ENCODE results near the gene NDUFS1. TPM values are rescaled to one million over a fixed set of nuclear protein-coding genes. Genes with fewer than 3 reads are reported as not detected.

The NDUFS1 gene
- total and polyA plus RNA-seq, 2 of the 4 experiments (the other 2 are of a cell fraction), result 72.1 to 118 TPM

- TF ChIP-seq, protein P1, sequence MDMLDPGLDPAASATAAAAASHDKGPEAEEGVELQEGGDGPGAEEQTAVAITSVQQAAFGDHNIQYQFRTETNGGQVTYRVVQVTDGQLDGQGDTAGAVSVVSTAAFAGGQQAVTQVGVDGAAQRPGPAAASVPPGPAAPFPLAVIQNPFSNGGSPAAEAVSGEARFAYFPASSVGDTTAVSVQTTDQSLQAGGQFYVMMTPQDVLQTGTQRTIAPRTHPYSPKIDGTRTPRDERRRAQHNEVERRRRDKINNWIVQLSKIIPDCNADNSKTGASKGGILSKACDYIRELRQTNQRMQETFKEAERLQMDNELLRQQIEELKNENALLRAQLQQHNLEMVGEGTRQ (IDR thresholded peaks at IDR 0.05; ENCODE audit: low read depth, low read length), result no peak
These were observed 34.6 kb upstream of the NDUFS1 start (continued) for GRCh38 chr2:206193671-206194357.

GRCh38 chr2:206192157-206192556 lies 32.9 kb upstream of the NDUFS1 start:
- intact Hi-C loops (cut with micrococcal nuclease), result no loop called here
- DNase-seq (no peak), ATAC-seq (ENCODE audit: low read depth) (no peak)
- no peak overlapping the region for H2BK15ac ChIP-seq (ENCODE audit: low read depth, low read length)
- no peaks in the 10 kb centered on the region for H3K4me1 ChIP-seq (ENCODE audit: control insufficient read depth, insufficient read depth, low read length)
- H3K9me3 ChIP-seq (ENCODE audit: control insufficient read depth, insufficient read depth, low read length), result no peaks in the 10 kb centered on the region
- H2BK120ac ChIP-seq (ENCODE audit: low read depth, low read length), result no peak overlapping the region
- H2AK9ac ChIP-seq (replicated peaks; ENCODE audit: low read depth, low read length, poor library complexity), result no peak overlapping the region
- ChIA-PET CTCF (no interaction called here), POLR2A (ENCODE audit: unreplicated experiment) (no interaction called here)
- no TSS peak for BruUV-seq (replicated peaks)
- no peak overlapping the region for H2AFZ ChIP-seq (replicated peaks; ENCODE audit: low read length, poor library complexity)
- H3K36me3 ChIP-seq (ENCODE audit: control insufficient read depth, insufficient read depth, low read length), result no peaks in the 10 kb centered on the region
- no peak overlapping the region for H3K23ac ChIP-seq (ENCODE audit: low read depth, low read length)
- no peak overlapping the region for H4K5ac ChIP-seq (ENCODE audit: low read depth, low read length)
- no peaks in the 10 kb centered on the region for H3K9me1 ChIP-seq (ENCODE audit: insufficient read depth, low read length)
- H4K8ac ChIP-seq (ENCODE audit: low read depth in 2 of 2, low read length in 2 of 2), result no peak overlapping the region
- H3K27ac ChIP-seq (ENCODE audit: insufficient read depth, low read length), result no peak overlapping the region
- no peak overlapping the region for H4K91ac ChIP-seq (ENCODE audit: insufficient read depth, low read depth, low read length)
- no peaks in the 10 kb centered on the region for H3K27me3 ChIP-seq (ENCODE audit: control insufficient read depth, insufficient read depth, low read length)
- H3K4me3 ChIP-seq (ENCODE audit: insufficient read depth, low read depth, low read length), result no peak overlapping the region
- H4K20me1 ChIP-seq (ENCODE audit: insufficient read depth, low read length), result no peaks in the 10 kb centered on the region
- H3K4ac ChIP-seq (ENCODE audit: low read depth, low read length), result no peak overlapping the region
- H3K56ac ChIP-seq (ENCODE audit: extremely low read depth, insufficient read depth, low read length), result no peak overlapping the region
- no CpG with 5 or more reads among the region's 3 CpGs for WGBS, 2 experiments (ENCODE audit: extremely low coverage in 2 of 2, insufficient read length in 1 of 2)
- no peak overlapping the region for H3K9ac ChIP-seq (ENCODE audit: low read depth, low read length)
- no peak overlapping the region for H3K14ac ChIP-seq (replicated peaks; ENCODE audit: low read depth, low read length)
- no peak overlapping the region for H2AK5ac ChIP-seq (ENCODE audit: low read depth, low read length)
- H3K79me1 ChIP-seq (ENCODE audit: low read depth in 1 of 2, low read length in 2 of 2), result no peaks in the 10 kb centered on the region
- no peak overlapping the region for H2BK5ac ChIP-seq (ENCODE audit: low read depth, low read length, poor library complexity, severe bottlenecking)
- H2BK20ac ChIP-seq (ENCODE audit: low read depth, low read length), result no peak overlapping the region
- H3K4me2 ChIP-seq (ENCODE audit: low read depth, low read length), result no peak overlapping the region
- H3K18ac ChIP-seq (ENCODE audit: low read depth, low read length), result no peak overlapping the region
- in situ Hi-C loops (cut with MboI; ENCODE audit: low sequenced_read_pairs), result no loop called here
- dilution Hi-C loops (cut with HindIII; ENCODE audit: low sequenced_read_pairs, unreplicated experiment), result no loop called here
- TF ChIP-seq RFX5 (IDR thresholded peaks at IDR 0.05; ENCODE audit: low read depth, low read length), result no peak
- TF ChIP-seq MAZ (IDR thresholded peaks at IDR 0.05; ENCODE audit: borderline replicate concordance, low read depth, low read length), result no peak
- TF ChIP-seq MXI1 (IDR thresholded peaks at IDR 0.05; ENCODE audit: borderline replicate concordance, low read depth, low read length), result no peak
- TF ChIP-seq ELK1 (IDR thresholded peaks at IDR 0.05; ENCODE audit: borderline replicate concordance, low read depth, low read length), result no peak
- TF ChIP-seq MAFK (IDR thresholded peaks at IDR 0.05; ENCODE audit: low read depth, low read length), result no peak
- TF ChIP-seq NFE2L2 (IDR thresholded peaks at IDR 0.05; ENCODE audit: low read depth, low read length), result no peak
- no peak for TF ChIP-seq BHLHE40 (IDR thresholded peaks at IDR 0.05; ENCODE audit: low read depth, low read length)
- TF ChIP-seq CEBPB (IDR thresholded peaks at IDR 0.05; ENCODE audit: low read depth, low read length), result no peak
- no peak for TF ChIP-seq SMC3 (IDR thresholded peaks at IDR 0.05; ENCODE audit: low read depth, low read length)
- TF ChIP-seq CHD1 (IDR thresholded peaks at IDR 0.05; ENCODE audit: low read depth, low read length), result no peak
- TF ChIP-seq, protein P1 (IDR thresholded peaks at IDR 0.05; ENCODE audit: low read depth, low read length), result no peak
- TF ChIP-seq RAD21 (IDR thresholded peaks at IDR 0.05; ENCODE audit: low read length), result no peak

Data from IMR-90 (cell line).